ENCODE data around the gene ANKRD62.
"Not testable (repeated sequence)": the region's sequence is repeated elsewhere in the genome, so short reads cannot be mapped to it uniquely, and the experiment has no call there.

The ANKRD62 gene

GRCh38 chr18:12101266-12101665 is 7.6 kb downstream of the ANKRD62 start:
- DNase-seq, result no peak

- DNase-seq, result no peak
Observed at GRCh38 chr18:12102136-12102842, 8.6 kb downstream of the ANKRD62 start.

- no peak for DNase-seq
Observed at GRCh38 chr18:12106471-12106870, 12.8 kb downstream of the ANKRD62 start.

GRCh38 chr18:12109836-12110235 is 16.2 kb downstream of the ANKRD62 start:
- no peak for DNase-seq

GRCh38 chr18:12113999-12114646 is 20.5 kb downstream of the ANKRD62 start:
- no peak for DNase-seq

GRCh38 chr18:12119358-12119757 is 25.7 kb downstream of the ANKRD62 start:
- DNase-seq, result no peak

GRCh38 chr18:12121175-12122042 is 27.8 kb downstream of the ANKRD62 start:
- no peak for DNase-seq

- not testable (repeated sequence) for DNase-seq
Observed at GRCh38 chr18:12122043-12122389, 28.4 kb downstream of the ANKRD62 start.

GRCh38 chr18:12127647-12128046 is 34.0 kb downstream of the ANKRD62 start:
- not testable (repeated sequence) for DNase-seq

GRCh38 chr18:12138831-12139230 is 45.2 kb downstream of the ANKRD62 start:
- not testable (repeated sequence) for DNase-seq

- not testable (repeated sequence) for DNase-seq
Observed at GRCh38 chr18:12140866-12141265, 47.2 kb downstream of the ANKRD62 start.

- not testable (repeated sequence) for DNase-seq
Observed at GRCh38 chr18:12141778-12142177, 48.1 kb downstream of the ANKRD62 start.

- DNase-seq, result not testable (repeated sequence)
Observed at GRCh38 chr18:12149431-12149830, 55.8 kb downstream of the ANKRD62 start.

GRCh38 chr18:12154361-12154760 is 60.7 kb downstream of the ANKRD62 start:
- DNase-seq, result no peak

GRCh38 chr18:12155996-12156395 is 62.4 kb downstream of the ANKRD62 start:
- DNase-seq, result no peak

- DNase-seq, result no peak
Observed at GRCh38 chr18:12159446-12159845, 65.8 kb downstream of the ANKRD62 start.

GRCh38 chr18:12162786-12163185 is 69.1 kb downstream of the ANKRD62 start:
- DNase-seq, result no peak

GRCh38 chr18:12165038-12165768 is 71.6 kb downstream of the ANKRD62 start:
- no peak for DNase-seq

Data from CD4-positive, alpha-beta T cell treated with Interleukin-21 for 1 hour (primary cell).